H9 (cell line): Measurements from ENCODE around the gene CWC25. TPM values are rescaled to one million over a fixed set of nuclear protein-coding genes. Genes with fewer than 3 reads are reported as not detected.

Experiments used
- DNase-seq: peaks from one replicate; pipeline ENCODE4 v3.0.0-alpha.2; 2017
- H2AFZ ChIP-seq: one replicate; pipeline ENCODE4 v1.6.1; 2013; ENCODE audit warnings: mild to moderate bottlenecking, low read length, control low read depth, moderate library complexity
- H2AK5ac ChIP-seq: 2 replicates; pipeline ENCODE4 v1.6.1; 2013; ENCODE audit warnings: low read length, control low read depth, mixed read lengths; ENCODE audit not compliant: insufficient read length
- H2BK120ac ChIP-seq: one replicate; pipeline ENCODE4 v1.6.1; 2013; ENCODE audit warnings: low read depth, mild to moderate bottlenecking, low read length, control low read depth, inconsistent platforms; ENCODE audit not compliant: poor library complexity, severe bottlenecking
- H2BK12ac ChIP-seq: 2 replicates; pipeline ENCODE4 v1.6.1; 2013; ENCODE audit warnings: low read length, control low read depth, mixed read lengths, low read depth; ENCODE audit not compliant: insufficient read length
- H2BK15ac ChIP-seq: 2 replicates; pipeline ENCODE4 v1.6.1; 2013; ENCODE audit warnings: low read depth, low read length, control low read depth
- H2BK20ac ChIP-seq: one replicate; pipeline ENCODE4 v1.6.1; 2013; ENCODE audit warnings: low read depth, mild to moderate bottlenecking, low read length, control low read depth, inconsistent platforms; ENCODE audit not compliant: poor library complexity, severe bottlenecking
- H2BK5ac ChIP-seq: 2 replicates; pipeline ENCODE4 v1.6.1; 2013; ENCODE audit warnings: low read length, control low read depth, mixed read lengths; ENCODE audit not compliant: insufficient read length
- H3K14ac ChIP-seq: 2 replicates; pipeline ENCODE4 v1.6.1; 2013; ENCODE audit warnings: low read length, control low read depth; ENCODE audit not compliant: insufficient read depth
- H3K18ac ChIP-seq: 2 replicates; pipeline ENCODE4 v1.6.1; 2013; ENCODE audit warnings: low read depth, mild to moderate bottlenecking, mixed read lengths, low read length, control low read depth; ENCODE audit not compliant: insufficient read length
- H3K23ac ChIP-seq: 2 replicates; pipeline ENCODE4 v1.6.1; 2013; ENCODE audit warnings: low read length, control low read depth, mixed read lengths, low read depth; ENCODE audit not compliant: insufficient read length
- H3K23me2 ChIP-seq: 2 replicates; pipeline ENCODE4 v1.6.1; 2013; ENCODE audit warnings: low read depth, mild to moderate bottlenecking, mixed read lengths, low read length, control low read depth; ENCODE audit not compliant: insufficient read length, poor library complexity, severe bottlenecking
- H3K27ac ChIP-seq: 2 replicates; pipeline ENCODE4 v1.5.1; 2013; ENCODE audit warnings: low read length, control low read depth, mixed read lengths, low read depth; ENCODE audit not compliant: insufficient read length
- H3K27me3 ChIP-seq: 2 replicates; pipeline ENCODE4 v1.6.1; 2013; ENCODE audit warnings: low read length, control low read depth, inconsistent platforms; ENCODE audit not compliant: insufficient read depth
- H3K4ac ChIP-seq: 2 replicates; pipeline ENCODE4 v1.6.1; 2013; ENCODE audit warnings: low read depth, mild to moderate bottlenecking, control low read depth, inconsistent platforms, low read length, moderate library complexity
- H3K4me1 ChIP-seq: 2 replicates; pipeline ENCODE4 v1.6.1; 2013; ENCODE audit warnings: low read length, control low read depth, inconsistent platforms; ENCODE audit not compliant: insufficient read depth
- H3K4me2 ChIP-seq: 2 replicates; pipeline ENCODE4 v1.6.1; 2013; ENCODE audit warnings: low read length, control low read depth, mixed read lengths; ENCODE audit not compliant: insufficient read length, insufficient read depth
- H3K56ac ChIP-seq: 2 replicates; pipeline ENCODE4 v1.6.1; 2013; ENCODE audit warnings: low read depth, mild to moderate bottlenecking, mixed read lengths, low read length, control low read depth; ENCODE audit not compliant: insufficient read length
- H3K79me1 ChIP-seq: 2 replicates; pipeline ENCODE4 v1.6.1; 2013; ENCODE audit warnings: low read depth, mild to moderate bottlenecking, moderate library complexity, low read length, control low read depth, inconsistent platforms; ENCODE audit not compliant: insufficient read depth, poor library complexity, severe bottlenecking
- H3K79me2 ChIP-seq: 2 replicates; pipeline ENCODE4 v1.6.1; 2013; ENCODE audit warnings: low read length, control low read depth, inconsistent platforms; ENCODE audit not compliant: insufficient read depth
- H3K9ac ChIP-seq: 2 replicates; pipeline ENCODE4 v1.6.1; 2013; ENCODE audit warnings: low read length, control low read depth, mixed read lengths; ENCODE audit not compliant: insufficient read length; ENCODE audit errors: extremely low read depth
- H3K9me3 ChIP-seq: one replicate; pipeline ENCODE4 v1.6.1; 2013; ENCODE audit warnings: low read depth, low read length, inconsistent platforms; ENCODE audit not compliant: control insufficient read depth
- H3T11ph ChIP-seq: one replicate; pipeline ENCODE4 v1.6.1; 2013; ENCODE audit warnings: mild to moderate bottlenecking, low read length, control low read depth, inconsistent platforms
- H4K20me1 ChIP-seq: one replicate; pipeline ENCODE4 v1.6.1; 2013; ENCODE audit not compliant: control insufficient read depth, insufficient read length, insufficient read depth
- H4K5ac ChIP-seq: 2 replicates; pipeline ENCODE4 v1.6.1; 2013; ENCODE audit warnings: low read depth, mild to moderate bottlenecking, mixed read lengths, low read length, control low read depth; ENCODE audit not compliant: insufficient read length
- H4K8ac ChIP-seq: replicated peaks from 2 replicates; pipeline ENCODE4 v1.6.1; 2013; ENCODE audit warnings: low read length, control low read depth, mixed read lengths, low read depth; ENCODE audit not compliant: insufficient read length
- H4K91ac ChIP-seq: 2 replicates; pipeline ENCODE4 v1.6.1; 2013; ENCODE audit warnings: low read depth, mild to moderate bottlenecking, moderate library complexity, mixed read lengths, low read length, control low read depth; ENCODE audit not compliant: insufficient read length
- H3K27ac Mint-ChIP-seq, 3 experiments: 2 replicates in 2 of 3; 3 replicates in 1 of 3; pipeline ENCODE4 v1.8.0; 2020 to 2021; ENCODE audit warnings: mixed read lengths in 3 of 3, mild to moderate bottlenecking in 1 of 3, moderate library complexity in 1 of 3
- H3K27me3 Mint-ChIP-seq: 2 replicates; pipeline ENCODE4 v1.8.0; 2021; ENCODE audit warnings: low read depth, mild to moderate bottlenecking, moderate library complexity, mixed read lengths
- H3K36me3 Mint-ChIP-seq, 3 experiments: 2 replicates in 2 of 3; 3 replicates in 1 of 3; pipeline ENCODE4 v1.8.0; 2020 to 2021; ENCODE audit warnings: low read depth in 3 of 3, mixed read lengths in 3 of 3; ENCODE audit not compliant: insufficient read depth in 1 of 3
- H3K4me1 Mint-ChIP-seq, 2 experiments: 2 replicates each; pipeline ENCODE4 v1.8.0; 2020; ENCODE audit warnings: mixed read lengths in 2 of 2
- H3K4me3 Mint-ChIP-seq, 2 experiments: 2 replicates in 1 of 2; 3 replicates in 1 of 2; pipeline ENCODE4 v1.8.0; 2020 to 2021; ENCODE audit warnings: mild to moderate bottlenecking in 2 of 2, mixed read lengths in 2 of 2, moderate library complexity in 1 of 2
- H3K9me3 Mint-ChIP-seq, 2 experiments: 2 replicates in 1 of 2; 3 replicates in 1 of 2; pipeline ENCODE4 v1.8.0; 2020; ENCODE audit warnings: mild to moderate bottlenecking in 2 of 2, mixed read lengths in 2 of 2, moderate library complexity in 1 of 2
- WGBS: extraction: QIAGEN DNeasy Blood & Tissue Kit; methylation state at CpG from one replicate; pipeline ENCODE4 v1.1.7; 2013; ENCODE audit warnings: missing lambda C conversion rate, low lambda C conversion rate, mixed read lengths; ENCODE audit not compliant: insufficient read length; ENCODE audit errors: extremely low coverage; 5-methylcytosine and 5-hydroxymethylcytosine counted together
- microRNA-seq: library from miRNA; unstranded; fragments of <30 nt; microRNA quantifications from one replicate; pipeline ENCODE4, GENCODE V29; 2020; ENCODE audit warnings: borderline microRNAs expressed
- total RNA-seq: library from RNA; stranded (reverse); gene quantifications from 2 replicates; pipeline ENCODE4 v1.2.1, GENCODE V29; 2021
- TF ChIP-seq, protein P1 (sequence below): fragments of 200-600 bp; sonication (generic); conservative IDR thresholded peaks from 3 replicates; pipeline ENCODE4 v1.8.0; 2021; ENCODE audit warnings: antibody characterized with exemption, mild to moderate bottlenecking

Gene CWC25
- total RNA-seq, 1 experiment from 2014 or later: 15.9 TPM

DNA sequence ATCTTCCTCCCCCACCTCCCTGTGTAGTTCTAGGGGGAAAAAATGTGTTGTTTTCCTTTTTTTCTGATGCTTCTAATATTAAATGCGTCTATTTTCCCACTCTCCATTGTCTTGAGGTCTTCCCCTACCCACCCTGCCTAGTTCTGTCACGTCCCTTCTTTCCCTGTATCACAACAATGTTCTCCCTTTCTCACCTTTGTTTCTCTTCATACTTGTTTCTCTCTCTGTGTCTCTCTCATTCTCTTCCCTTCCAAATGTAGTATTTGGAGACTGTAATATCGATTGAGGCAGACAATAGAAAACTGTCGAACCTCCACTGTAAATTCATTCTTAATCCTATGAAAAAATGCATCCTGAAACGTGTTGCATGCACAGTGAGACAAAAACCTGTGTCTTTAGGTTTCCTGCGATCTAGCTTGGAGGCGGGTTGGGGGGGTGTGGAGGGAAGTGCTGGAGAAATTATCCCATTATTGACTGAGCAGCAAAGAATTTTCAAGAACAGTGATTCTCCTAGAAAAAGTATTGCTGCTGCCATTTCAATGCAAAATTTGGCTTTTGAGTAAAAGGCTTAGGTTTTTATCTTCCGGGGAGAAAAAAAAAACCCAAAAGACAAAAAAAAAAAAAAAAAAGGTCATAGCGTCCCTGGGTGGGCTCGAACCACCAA, 73.8 kb downstream of the CWC25 start:
- H2AK5ac ChIP-seq: no peak overlapping the region
- H3K23me2 ChIP-seq: peaks cover 37% of the 10 kb centered on the region
- no peak overlapping the region for H3K27ac ChIP-seq
- no peak overlapping the region for H3T11ph ChIP-seq
- peaks cover 12% of the 10 kb centered on the region; the same call in 1 of the 2 replicates for H3K79me2 ChIP-seq
- no peaks in the 10 kb centered on the region for H3K79me1 ChIP-seq
- H3K27me3 Mint-ChIP-seq: peaks cover 11% of the 10 kb centered on the region
- H4K5ac ChIP-seq: no peak overlapping the region
- H2BK120ac ChIP-seq: no peak overlapping the region
- TF ChIP-seq, protein P1, sequence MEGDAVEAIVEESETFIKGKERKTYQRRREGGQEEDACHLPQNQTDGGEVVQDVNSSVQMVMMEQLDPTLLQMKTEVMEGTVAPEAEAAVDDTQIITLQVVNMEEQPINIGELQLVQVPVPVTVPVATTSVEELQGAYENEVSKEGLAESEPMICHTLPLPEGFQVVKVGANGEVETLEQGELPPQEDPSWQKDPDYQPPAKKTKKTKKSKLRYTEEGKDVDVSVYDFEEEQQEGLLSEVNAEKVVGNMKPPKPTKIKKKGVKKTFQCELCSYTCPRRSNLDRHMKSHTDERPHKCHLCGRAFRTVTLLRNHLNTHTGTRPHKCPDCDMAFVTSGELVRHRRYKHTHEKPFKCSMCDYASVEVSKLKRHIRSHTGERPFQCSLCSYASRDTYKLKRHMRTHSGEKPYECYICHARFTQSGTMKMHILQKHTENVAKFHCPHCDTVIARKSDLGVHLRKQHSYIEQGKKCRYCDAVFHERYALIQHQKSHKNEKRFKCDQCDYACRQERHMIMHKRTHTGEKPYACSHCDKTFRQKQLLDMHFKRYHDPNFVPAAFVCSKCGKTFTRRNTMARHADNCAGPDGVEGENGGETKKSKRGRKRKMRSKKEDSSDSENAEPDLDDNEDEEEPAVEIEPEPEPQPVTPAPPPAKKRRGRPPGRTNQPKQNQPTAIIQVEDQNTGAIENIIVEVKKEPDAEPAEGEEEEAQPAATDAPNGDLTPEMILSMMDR: no peak
- peak overlapping the region; percentile 98 for H3K4me2 ChIP-seq
- no peak overlapping the region for H3K56ac ChIP-seq
- no peak overlapping the region for H2BK15ac ChIP-seq
- H3K4me1 Mint-ChIP-seq: peaks cover 26 to 27% of the 10 kb centered on the region in 2 experiments
- H3K4me3 Mint-ChIP-seq: peak overlapping the region; percentile 97
- no peak overlapping the region for H3K4ac ChIP-seq
- no peaks in the 10 kb centered on the region for H3K4me1 ChIP-seq
- peaks cover 14 to 24% (median 22%) of the 10 kb centered on the region in 3 experiments for H3K36me3 Mint-ChIP-seq
- H3K9ac ChIP-seq: peak overlapping the region; percentile 7
- peaks cover 0 to 3% of the 10 kb centered on the region in 2 experiments; a peak in 2 of 5 replicates for H3K9me3 Mint-ChIP-seq
- H2BK20ac ChIP-seq: no peak overlapping the region
- no peak overlapping the region for H3K27ac Mint-ChIP-seq
- H2BK5ac ChIP-seq: no peak overlapping the region
- no peak overlapping the region for H2AFZ ChIP-seq
- no CpG with 5 or more reads among the region's 10 CpGs for WGBS
- no peaks in the 10 kb centered on the region for H3K9me3 ChIP-seq
- DNase-seq: no peak
- H3K27me3 ChIP-seq: no peaks in the 10 kb centered on the region
- H4K8ac ChIP-seq: no peak overlapping the region
- no peak overlapping the region for H3K23ac ChIP-seq
- H3K14ac ChIP-seq: no peak overlapping the region
- H2BK12ac ChIP-seq: no peak overlapping the region
- no peak overlapping the region for H3K18ac ChIP-seq
- H4K20me1 ChIP-seq: no peaks in the 10 kb centered on the region
- H4K91ac ChIP-seq: no peak overlapping the region

Small RNAs within 50 kb of the gene (microRNA-seq; reads per million reads assigned to microRNA genes)
- not detected for gene MIR4727

Other genes starting within 250 kb of the CWC25 start
- gene SRCIN1, start 219.4 kb downstream of the CWC25 start, total RNA-seq: 6.7 and 6.9 TPM in 2 replicates
- 5.9 and 6.1 TPM in 2 replicates for gene EPOP, start 150.4 kb downstream of the CWC25 start, total RNA-seq
- gene MLLT6, start 120.0 kb downstream of the CWC25 start, total RNA-seq: 25.1 and 26.4 TPM in 2 replicates
- gene CISD3, start 95.0 kb downstream of the CWC25 start, total RNA-seq: 10.7 and 11.2 TPM in 2 replicates
- 106 and 116 TPM in 2 replicates for gene PCGF2, start 77.0 kb downstream of the CWC25 start, total RNA-seq
- 242 and 252 TPM in 2 replicates for gene PSMB3, start 72.6 kb downstream of the CWC25 start, total RNA-seq
- 61.9 and 62.9 TPM in 2 replicates for gene PIP4K2B, start 25.8 kb downstream of the CWC25 start, total RNA-seq
- 2,040 and 2,084 TPM in 2 replicates for gene RPL23, start 28.4 kb upstream of the CWC25 start, total RNA-seq
- gene LASP1, start 44.7 kb upstream of the CWC25 start, total RNA-seq: 121 and 122 TPM in 2 replicates
- gene FBXO47, start 142.1 kb upstream of the CWC25 start, total RNA-seq: not detected in 2 replicates